HG03439 (cell line): ENCODE measurements around the gene ERVH48-1.
"Not testable (repeated sequence)": the region's sequence is repeated elsewhere in the genome, so short reads cannot be mapped to it uniquely, and the experiment has no call there.

Experiments used
- ATAC-seq: cut with Tn5 transposase; IDR thresholded peaks from one replicate; pipeline ENCODE4 v1.9.1; 2021; ENCODE audit warnings: mild to moderate bottlenecking, moderate library complexity; ENCODE audit not compliant: unreplicated experiment

ERVH48-1 gene

GRCh38 chr21:42939582-42940413 lies 14.4 kb upstream of the ERVH48-1 start:
- ATAC-seq: no peak

GRCh38 chr21:42938606-42938995 lies 13.2 kb upstream of the ERVH48-1 start:
- not testable (repeated sequence) for ATAC-seq

GRCh38 chr21:42937960-42938605 lies 12.7 kb upstream of the ERVH48-1 start:
- no peak for ATAC-seq

- not testable (repeated sequence) for ATAC-seq
Observed at GRCh38 chr21:42937034-42937940, 11.9 kb upstream of the ERVH48-1 start.

- ATAC-seq: not testable (repeated sequence)
Observed at GRCh38 chr21:42936360-42936759, 10.9 kb upstream of the ERVH48-1 start.

GRCh38 chr21:42933973-42934372 lies 8.5 kb upstream of the ERVH48-1 start:
- ATAC-seq: not testable (repeated sequence)

- ATAC-seq: not testable (repeated sequence)
Observed at GRCh38 chr21:42933137-42933970, 7.9 kb upstream of the ERVH48-1 start.

GRCh38 chr21:42932378-42933136 lies 7.1 kb upstream of the ERVH48-1 start:
- not testable (repeated sequence) for ATAC-seq

- no peak for ATAC-seq
Observed at GRCh38 chr21:42931560-42932235, 6.3 kb upstream of the ERVH48-1 start.

GRCh38 chr21:42929969-42930368 lies 4.5 kb upstream of the ERVH48-1 start:
- no peak for ATAC-seq

- not testable (repeated sequence) for ATAC-seq
Observed at GRCh38 chr21:42927474-42928200, 2.2 kb upstream of the ERVH48-1 start.

GRCh38 chr21:42924433-42924751 lies 1.0 kb downstream of the ERVH48-1 start:
- no peak for ATAC-seq

- ATAC-seq: no peak
Observed at GRCh38 chr21:42923553-42924432, 1.6 kb downstream of the ERVH48-1 start.

GRCh38 chr21:42922918-42923317 lies 2.5 kb downstream of the ERVH48-1 start:
- ATAC-seq: no peak

- no peak for ATAC-seq
Observed at GRCh38 chr21:42921927-42922326, 3.5 kb downstream of the ERVH48-1 start.

- no peak for ATAC-seq
Observed at GRCh38 chr21:42918291-42918690, 7.1 kb downstream of the ERVH48-1 start.

GRCh38 chr21:42913476-42913875 lies 12.0 kb downstream of the ERVH48-1 start:
- no peak for ATAC-seq
